ENCODE measurements around the gene STX18. TPM values are rescaled to one million over a fixed set of nuclear protein-coding genes. Genes with fewer than 3 reads are reported as not detected.

STX18 gene
- total RNA-seq, 1 experiment from 2014 or later = 20.9 TPM

DNA sequence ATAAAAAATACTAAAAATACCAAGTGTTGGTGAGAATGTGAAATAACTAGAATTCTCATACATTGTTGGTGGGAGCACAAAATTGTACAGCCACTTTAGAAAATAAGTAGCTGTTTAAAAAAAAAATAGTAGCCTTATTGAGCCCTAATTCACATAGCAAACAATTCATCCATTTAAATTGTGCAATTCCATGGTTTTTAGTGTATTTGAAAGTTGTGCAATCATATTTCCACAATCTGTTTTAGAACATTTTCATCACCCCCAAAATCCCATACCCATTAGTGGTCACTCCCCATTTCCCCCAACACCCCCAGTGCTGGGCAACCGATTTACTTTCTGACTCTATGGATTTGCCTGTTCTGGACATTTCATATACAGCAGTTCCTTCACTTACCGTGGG lies 37.1 kb downstream of the STX18 start:
- Histone ChIP-seq H3K79me2 (ENCODE audit: insufficient read depth, low read length) (0 out of 2 replicates have a peak, but pooled peaks cover 1% of the 10 kb centered on the region), H3K4me1 (ENCODE audit: insufficient read depth, low read length) (no peaks in the 10 kb centered on the region), H3K18ac (ENCODE audit: insufficient read length, low read depth, low read length) (no peak overlapping the region), H3K9me3 (ENCODE audit: control insufficient read depth, low read depth, low read length) (no peaks in the 10 kb centered on the region), H4K8ac (replicated peaks; ENCODE audit: insufficient read length, low read depth, low read length) (no peak overlapping the region), H3K4ac (ENCODE audit: low read depth, low read length) (no peak overlapping the region), H3K14ac (ENCODE audit: insufficient read depth, low read length) (no peak overlapping the region), H2BK120ac (ENCODE audit: low read depth, low read length, poor library complexity, severe bottlenecking) (no peak overlapping the region), H3K27me3 (ENCODE audit: insufficient read depth, low read length) (no peaks in the 10 kb centered on the region; the same call in 1 of the 2 replicates), H2AK5ac (ENCODE audit: insufficient read length, low read length) (no peak overlapping the region), H3K56ac (ENCODE audit: insufficient read length, low read depth, low read length) (no peak overlapping the region), H3K79me1 (ENCODE audit: insufficient read depth, low read depth, low read length, poor library complexity, severe bottlenecking) (no peaks in the 10 kb centered on the region), H2BK15ac (ENCODE audit: low read depth, low read length) (no peak overlapping the region), H2AFZ (ENCODE audit: low read length) (no peak overlapping the region), H4K91ac (ENCODE audit: insufficient read length, low read depth, low read length) (no peak overlapping the region), H3K4me2 (ENCODE audit: insufficient read depth, insufficient read length, low read length) (no peak overlapping the region), H3K27ac (ENCODE audit: insufficient read length, low read depth, low read length) (no peak overlapping the region), H3K23me2 (ENCODE audit: insufficient read length, low read depth, low read length, poor library complexity, severe bottlenecking) (no peaks in the 10 kb centered on the region), H4K20me1 (ENCODE audit: control insufficient read depth, insufficient read depth, insufficient read length) (no peaks in the 10 kb centered on the region), H3T11ph (ENCODE audit: low read length) (no peak overlapping the region), H2BK20ac (ENCODE audit: low read depth, low read length, poor library complexity, severe bottlenecking) (no peak overlapping the region), H2BK12ac (ENCODE audit: insufficient read length, low read depth, low read length) (no peak overlapping the region), H3K23ac (ENCODE audit: insufficient read length, low read depth, low read length) (no peak overlapping the region), H2BK5ac (ENCODE audit: insufficient read length, low read length) (no peak overlapping the region), H4K5ac (ENCODE audit: insufficient read length, low read depth, low read length) (no peak overlapping the region), H3K9ac (ENCODE audit: extremely low read depth, insufficient read length, low read length) (no peak overlapping the region)
- Mint-ChIP-seq H3K9me3 (no peaks in the 10 kb centered on the region), H3K4me1 (peaks cover 8 to 12% of the 10 kb centered on the region in 2 experiments), H3K4me3 (no peak overlapping the region), H3K36me3 (ENCODE audit: insufficient read depth in 1 of 3, low read depth in 3 of 3) (no peaks in the 10 kb centered on the region), H3K27ac (no peak overlapping the region), H3K27me3 (ENCODE audit: low read depth) (peaks cover 30% of the 10 kb centered on the region)
- no CpG with 5 or more reads among the region's 2 CpGs for WGBS (ENCODE audit: extremely low coverage, insufficient read length, low lambda C conversion rate)
- no peak for TF ChIP-seq CTCF (conservative IDR thresholded peaks at IDR 0.05)
- DNase-seq = no peak
